ENCODE data around the gene STIMATE. TPM values are rescaled to one million over a fixed set of nuclear protein-coding genes. Genes with fewer than 3 reads are reported as not detected.

Gene STIMATE
- total and polyA plus RNA-seq, 7 donors: 2.5 to 19.5 (median 11.5) TPM

DNA sequence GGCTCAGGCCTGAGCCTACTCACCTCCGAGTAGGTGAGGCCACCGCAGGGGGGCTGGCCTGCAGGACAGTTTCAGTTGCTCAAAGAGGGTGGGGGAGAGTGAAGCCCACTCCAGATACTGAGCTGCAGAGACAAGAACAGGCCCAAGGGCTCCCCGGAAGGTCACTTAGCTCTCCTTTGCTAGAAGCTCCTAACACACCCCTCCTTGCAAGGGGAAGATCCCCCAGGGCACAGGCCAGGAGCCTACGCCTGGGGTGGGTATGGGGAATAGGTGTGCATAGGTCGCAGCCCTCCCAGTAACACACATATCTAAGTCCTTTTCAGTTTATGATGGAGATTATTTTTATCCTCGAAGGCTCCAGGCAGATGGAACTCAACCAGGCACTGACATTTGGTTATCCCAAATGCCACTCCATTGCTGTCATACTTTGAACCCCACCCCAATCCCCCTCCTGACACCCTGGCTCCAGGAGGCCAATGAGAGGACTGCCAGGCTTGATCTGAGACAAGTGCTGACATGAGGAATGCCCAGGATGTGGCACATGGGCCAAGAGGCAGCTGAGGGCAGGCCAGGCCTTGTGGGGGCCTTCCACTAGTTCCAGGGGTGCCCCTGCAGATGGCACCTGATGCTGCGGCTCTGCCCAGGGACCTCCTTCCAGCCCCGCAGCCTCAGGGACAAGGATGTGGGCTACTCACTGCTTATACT is 61.4 kb downstream of the STIMATE start:
- TF ChIP-seq POLR2A (IDR thresholded peaks at IDR 0.05) (no peak), POLR2AphosphoS5 (IDR thresholded peaks at IDR 0.05) (no peak), CTCF (IDR thresholded peaks at IDR 0.05) (no peak), EP300 (IDR thresholded peaks at IDR 0.05) (no peak)
- WGBS, 2 donors: 87 to 92% methylated on average over 8 of the region's 8 CpGs
- intact Hi-C loops (cut with DNase I): no loop called here
- no peak for DNase-seq
- H3K27ac ChIP-seq: peak overlapping the region; percentile 37 to 67 (median 60)
- H3K9me3 ChIP-seq: no peaks in the 10 kb centered on the region
- H3K27me3 ChIP-seq: no peaks in the 10 kb centered on the region
- peak overlapping the region in 1 of 4 donors; percentile 2 for H3K4me3 ChIP-seq
- H3K4me1 ChIP-seq: peaks cover 0 to 31% (median 21%) of the 10 kb centered on the region in 4 donors
- peaks cover 0 to 29% (median under 1%) of the 10 kb centered on the region in 4 donors for H3K36me3 ChIP-seq

DNA sequence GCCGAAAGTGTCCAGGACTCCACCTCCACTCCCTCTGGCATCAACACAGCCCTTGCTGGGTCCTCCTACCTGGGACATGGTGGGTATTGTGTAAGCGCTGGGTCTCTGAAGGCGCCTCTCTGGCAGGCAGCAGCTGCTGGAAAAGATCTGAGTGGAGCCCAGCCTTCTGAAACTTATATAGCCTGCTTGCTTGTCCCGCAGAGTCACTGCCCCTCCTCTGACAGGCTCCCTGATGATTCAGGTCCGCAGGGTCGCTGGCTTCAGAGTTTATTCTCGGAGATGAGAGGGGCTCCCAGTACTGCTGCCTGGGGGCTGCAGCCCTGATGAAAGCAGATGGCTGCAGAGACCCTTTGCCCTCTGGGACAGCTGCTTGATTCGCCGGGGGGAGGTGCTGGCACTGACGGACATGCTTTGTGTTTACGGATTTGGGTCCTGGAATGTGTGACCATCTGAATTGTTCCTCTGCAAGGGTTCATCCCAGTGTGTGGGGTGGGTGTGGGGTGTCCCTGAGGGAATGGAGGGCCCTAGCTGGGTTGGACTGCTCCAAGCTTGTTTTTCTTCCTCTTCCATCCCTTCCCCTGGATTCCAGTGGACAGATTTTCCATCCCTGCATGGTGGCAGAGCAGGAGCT is 62.4 kb downstream of the STIMATE start, which contains the start of gene MUSTN1:
Gene MUSTN1, minus strand, starts transcription at position 149 of the 631 bp plus-strand sequence. Its CDS starts 71 bp downstream, at position 78.
- no peak for TF ChIP-seq EP300 (IDR thresholded peaks at IDR 0.05)
- TF ChIP-seq CTCF (IDR thresholded peaks at IDR 0.05): no peak
- TF ChIP-seq POLR2A (IDR thresholded peaks at IDR 0.05): no peak
- peak in 3 of 4 donors; percentile 8 to 44 (median 41) for TF ChIP-seq POLR2AphosphoS5 (IDR thresholded peaks at IDR 0.05)
- Histone ChIP-seq H3K9me3 (no peaks in the 10 kb centered on the region), H3K4me1 (peaks cover 0 to 31% (median 21%) of the 10 kb centered on the region in 4 donors), H3K4me3 (peak within 1 kb of the TSS in 3 of 4 donors; percentile 2 to 13 (median 5)), H3K27me3 (no peaks in the 10 kb centered on the region), H3K36me3 (peaks cover 0 to 19% (median 0%) of the 10 kb centered on the region in 4 donors), H3K27ac (peak within 1 kb of the TSS; percentile 37 to 67 (median 60))
- DNase-seq: peak; percentile 85
- 76 to 82% methylated on average over 11 of the region's 11 CpGs for WGBS, 2 donors
- intact Hi-C loops (cut with DNase I): no loop called here

DNA sequence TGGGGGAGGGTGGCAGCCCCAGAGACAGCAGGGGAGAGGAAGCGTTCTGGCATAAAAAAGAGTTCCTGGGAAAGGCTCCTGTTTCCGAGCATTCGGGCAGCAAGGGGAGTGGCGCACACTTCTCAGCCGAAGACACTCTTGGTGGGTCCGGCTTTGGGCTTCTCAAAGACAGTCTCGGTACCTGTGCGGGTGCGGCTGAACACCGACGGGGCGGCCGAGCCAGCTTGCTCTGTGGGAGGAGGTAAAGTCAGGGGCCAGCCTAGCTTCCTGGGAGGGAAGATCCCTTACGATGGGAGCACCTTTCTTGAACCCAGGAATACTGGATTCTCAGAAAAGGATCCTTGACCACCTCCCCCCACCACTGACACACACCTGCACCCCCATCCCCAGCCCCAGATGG is 64.1 kb downstream of the STIMATE start:
- no peak for TF ChIP-seq POLR2AphosphoS5 (IDR thresholded peaks at IDR 0.05)
- TF ChIP-seq EP300 (IDR thresholded peaks at IDR 0.05): no peak
- no peak for TF ChIP-seq POLR2A (IDR thresholded peaks at IDR 0.05)
- TF ChIP-seq CTCF (IDR thresholded peaks at IDR 0.05): no peak
- Histone ChIP-seq H3K9me3 (no peaks in the 10 kb centered on the region), H3K27me3 (no peaks in the 10 kb centered on the region), H3K4me3 (no peak overlapping the region), H3K36me3 (peaks cover 0 to 4% (median 0%) of the 10 kb centered on the region in 4 donors), H3K4me1 (peaks cover 0 to 31% (median 21%) of the 10 kb centered on the region in 4 donors), H3K27ac (no peak overlapping the region)
- no peak for DNase-seq
- 95 to 96% methylated on average over 14 of the region's 14 CpGs for WGBS, 2 donors
- intact Hi-C loops (cut with DNase I): no loop called here

DNA sequence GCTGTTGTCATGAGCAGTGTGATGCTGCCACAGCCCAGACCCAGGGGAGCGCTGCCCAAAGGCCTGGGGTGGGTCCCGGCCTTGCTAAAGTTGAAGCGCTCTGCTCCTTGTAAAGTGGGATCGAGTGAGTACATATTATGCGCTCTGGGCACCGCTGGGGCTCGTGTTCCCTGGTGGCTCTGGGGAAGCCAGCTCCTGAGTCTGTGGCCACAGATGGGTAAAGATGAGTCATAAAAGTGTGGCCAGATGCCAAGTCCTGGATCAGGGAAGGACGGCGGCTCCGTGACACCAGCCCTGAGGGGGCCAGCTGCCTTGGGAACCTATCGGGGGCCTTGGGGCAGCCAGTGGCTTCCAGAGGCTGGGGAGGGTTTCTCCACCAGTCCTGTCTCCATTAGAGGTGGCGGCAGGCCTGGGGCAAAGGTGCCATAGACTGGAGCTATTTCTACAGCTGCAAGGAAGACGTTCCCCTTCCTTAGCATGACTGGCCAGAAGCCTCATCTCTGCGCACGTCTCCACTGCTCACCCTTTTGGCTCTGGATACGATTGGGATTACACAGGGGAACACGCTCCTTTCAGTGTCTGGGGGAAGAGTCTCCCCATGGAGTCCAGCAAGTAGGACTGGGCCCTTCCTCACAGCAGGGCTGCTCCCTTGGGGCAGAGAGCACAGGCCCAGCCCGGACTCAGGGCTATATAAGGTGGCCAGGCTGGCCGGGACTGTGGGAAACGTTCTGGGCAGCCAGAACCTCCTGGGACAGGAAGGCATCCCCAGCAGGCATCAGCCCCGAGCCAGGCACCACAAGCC is 65.6 kb downstream of the STIMATE start:
- H3K27ac ChIP-seq: peak overlapping the region; percentile 25 to 61 (median 38)
- H3K36me3 ChIP-seq: peaks cover 0 to 4% (median 0%) of the 10 kb centered on the region in 4 donors
- intact Hi-C loops (cut with DNase I): no loop called here
- H3K4me3 ChIP-seq: no peak overlapping the region
- no peaks in the 10 kb centered on the region for H3K27me3 ChIP-seq
- no peaks in the 10 kb centered on the region for H3K9me3 ChIP-seq
- TF ChIP-seq POLR2A (IDR thresholded peaks at IDR 0.05) (no peak), POLR2AphosphoS5 (IDR thresholded peaks at IDR 0.05) (peak in 1 of 4 donors; percentile 24)
- DNase-seq: peak; percentile 85
- peaks cover 0 to 31% (median 21%) of the 10 kb centered on the region in 4 donors for H3K4me1 ChIP-seq
- WGBS, 2 donors: 32 to 63% methylated on average over 21 of the region's 21 CpGs
